ENCODE measurements around the gene NAV3. TPM values are rescaled to one million over a fixed set of nuclear protein-coding genes. Genes with fewer than 3 reads are reported as not detected.

NAV3 gene
- total RNA-seq, 4 donors from 2014 or later, result 32.0 to 60.5 (median 35.8) TPM

- 95 to 100% methylated on average over 1 of the region's 1 CpG for WGBS, 2 donors
- TF ChIP-seq POLR2A (IDR thresholded peaks at IDR 0.05) (no peak), EP300 (IDR thresholded peaks at IDR 0.05) (no peak), CTCF (IDR thresholded peaks at IDR 0.05) (no peak)
- no peaks in the 10 kb centered on the region for H3K9me3 ChIP-seq
- no peaks in the 10 kb centered on the region for H3K36me3 ChIP-seq
- DNase-seq (ENCODE audit: low spot score in 2 of 2), result no peak
- peaks cover 0 to 9% (median 2%) of the 10 kb centered on the region in 4 donors for H3K4me1 ChIP-seq
- H3K27me3 ChIP-seq, result no peaks in the 10 kb centered on the region
- no peak overlapping the region for H3K27ac ChIP-seq
- H3K4me3 ChIP-seq, result no peak overlapping the region
These were observed 264.9 kb downstream of the NAV3 start for GRCh38 chr12:78095623-78096022.

- no peaks in the 10 kb centered on the region for H3K9me3 ChIP-seq
- DNase-seq (ENCODE audit: low spot score in 2 of 2), result no peak
- no peak overlapping the region for H3K27ac ChIP-seq
- H3K27me3 ChIP-seq, result no peaks in the 10 kb centered on the region
- H3K4me3 ChIP-seq, result no peak overlapping the region
- H3K4me1 ChIP-seq, result peaks cover 0 to 9% (median 2%) of the 10 kb centered on the region in 4 donors
- no peaks in the 10 kb centered on the region for H3K36me3 ChIP-seq
- TF ChIP-seq CTCF (IDR thresholded peaks at IDR 0.05) (no peak), EP300 (IDR thresholded peaks at IDR 0.05) (no peak), POLR2A (IDR thresholded peaks at IDR 0.05) (no peak)
- 26 to 36% methylated on average over 2 of the region's 2 CpGs for WGBS, 2 donors
These were observed 266.4 kb downstream of the NAV3 start for GRCh38 chr12:78096909-78097597.

GRCh38 chr12:78099806-78100205 is 269.1 kb downstream of the NAV3 start:
- Histone ChIP-seq H3K27me3 (no peaks in the 10 kb centered on the region), H3K36me3 (no peaks in the 10 kb centered on the region), H3K9me3 (no peaks in the 10 kb centered on the region), H3K4me3 (no peak overlapping the region), H3K4me1 (peaks cover 0 to 9% (median 2%) of the 10 kb centered on the region in 4 donors), H3K27ac (no peak overlapping the region)
- 75 to 85% methylated on average over 2 of the region's 2 CpGs for WGBS, 2 donors
- TF ChIP-seq EP300 (IDR thresholded peaks at IDR 0.05) (no peak), CTCF (IDR thresholded peaks at IDR 0.05) (no peak), POLR2A (IDR thresholded peaks at IDR 0.05) (no peak)
- no peak for DNase-seq (ENCODE audit: low spot score in 2 of 2)

- Histone ChIP-seq H3K9me3 (no peaks in the 10 kb centered on the region), H3K36me3 (no peaks in the 10 kb centered on the region), H3K4me1 (peaks cover 0 to 9% (median 2%) of the 10 kb centered on the region in 4 donors), H3K27me3 (no peaks in the 10 kb centered on the region), H3K4me3 (no peak overlapping the region), H3K27ac (no peak overlapping the region)
- no peak for DNase-seq (ENCODE audit: low spot score in 2 of 2)
- no peak for TF ChIP-seq CTCF (IDR thresholded peaks at IDR 0.05)
- no peak for TF ChIP-seq EP300 (IDR thresholded peaks at IDR 0.05)
- no peak for TF ChIP-seq POLR2A (IDR thresholded peaks at IDR 0.05)
- 72% methylated on average over 4 of the region's 4 CpGs for WGBS, 2 donors
These were observed 270.6 kb downstream of the NAV3 start for GRCh38 chr12:78101113-78101876.
